Neuronal stem cell (in vitro differentiated cells): Measurements from ENCODE around the gene CCDC91.

Experiments
- DNase-seq: peaks from one replicate; pipeline ENCODE4 v3.0.0-alpha.2; 2013; ENCODE audit warnings: low spot score
- H2AFZ ChIP-seq: one replicate; pipeline ENCODE4 v1.6.1; 2013; ENCODE audit warnings: mild to moderate bottlenecking, low read length, inconsistent platforms
- H2AK5ac ChIP-seq: 2 replicates; pipeline ENCODE4 v1.6.1; 2013; ENCODE audit warnings: low read depth, mild to moderate bottlenecking, inconsistent platforms, low read length, moderate library complexity, mixed read lengths
- H2BK120ac ChIP-seq: 2 replicates; pipeline ENCODE4 v1.6.1; 2013; ENCODE audit warnings: low read depth, mild to moderate bottlenecking, inconsistent platforms, low read length, moderate library complexity, mixed read lengths
- H2BK12ac ChIP-seq: one replicate; pipeline ENCODE4 v1.6.1; 2013; ENCODE audit warnings: low read length, inconsistent platforms
- H2BK15ac ChIP-seq: 2 replicates; pipeline ENCODE4 v1.6.1; 2013; ENCODE audit warnings: mild to moderate bottlenecking, low read length, inconsistent platforms, mixed read lengths
- H2BK5ac ChIP-seq: one replicate; pipeline ENCODE4 v1.6.1; 2013; ENCODE audit warnings: inconsistent platforms, mild to moderate bottlenecking, low read length, moderate library complexity
- H3K14ac ChIP-seq: one replicate; pipeline ENCODE4 v1.6.1; 2013; ENCODE audit warnings: low read length, inconsistent platforms
- H3K18ac ChIP-seq: 2 replicates; pipeline ENCODE4 v1.6.1; 2013; ENCODE audit warnings: low read length, inconsistent platforms
- H3K23ac ChIP-seq: 2 replicates; pipeline ENCODE4 v1.6.1; 2013; ENCODE audit warnings: low read depth, mild to moderate bottlenecking, mixed read lengths, low read length, inconsistent platforms; ENCODE audit not compliant: poor library complexity
- H3K27ac ChIP-seq: replicated peaks from 3 replicates; pipeline ENCODE4 v1.5.1; 2013; ENCODE audit warnings: low read length, inconsistent platforms
- H3K27me3 ChIP-seq, 3 experiments: 2 replicates each; pipeline ENCODE4 v1.6.1; 2013; ENCODE audit warnings: low read length in 3 of 3, mild to moderate bottlenecking in 2 of 3, inconsistent platforms in 1 of 3, low read depth in 1 of 3, mixed read lengths in 1 of 3, moderate library complexity in 1 of 3; ENCODE audit not compliant: control insufficient read depth in 3 of 3, insufficient read depth in 3 of 3
- H3K36me3 ChIP-seq, 2 donors: replicated peaks in 1 of 2; 2 replicates each; pipeline ENCODE4 v1.6.1; 2013; ENCODE audit warnings: low read length in 2 of 2; ENCODE audit not compliant: control insufficient read depth in 2 of 2, insufficient read depth in 2 of 2
- H3K4ac ChIP-seq: 2 replicates; pipeline ENCODE4 v1.6.1; 2013; ENCODE audit warnings: inconsistent platforms, mild to moderate bottlenecking, low read length, moderate library complexity
- H3K4me1 ChIP-seq, 2 donors: 1 replicate in 1 of 2; 2 replicates in 1 of 2; pipeline ENCODE4 v1.6.1; 2013; ENCODE audit warnings: low read length in 2 of 2, low read depth in 1 of 2; ENCODE audit not compliant: control insufficient read depth in 2 of 2, insufficient read depth in 1 of 2
- H3K4me2 ChIP-seq: one replicate; pipeline ENCODE4 v1.6.1; 2013; ENCODE audit warnings: mild to moderate bottlenecking, low read length, inconsistent platforms; ENCODE audit not compliant: insufficient read depth, poor library complexity, severe bottlenecking
- H3K4me3 ChIP-seq, 2 donors: 2 replicates each; pipeline ENCODE4 v1.5.1; 2013; ENCODE audit warnings: low read length in 2 of 2, mild to moderate bottlenecking in 2 of 2, inconsistent platforms in 1 of 2, moderate library complexity in 1 of 2
- H3K79me1 ChIP-seq: one replicate; pipeline ENCODE4 v1.6.1; 2013; ENCODE audit warnings: low read depth, mild to moderate bottlenecking, inconsistent platforms, low read length, moderate library complexity
- H3K9ac ChIP-seq: one replicate; pipeline ENCODE4 v1.6.1; 2013; ENCODE audit warnings: mild to moderate bottlenecking, low read depth, low read length, inconsistent platforms; ENCODE audit not compliant: poor library complexity
- H3K9me3 ChIP-seq, 2 donors: replicated peaks in 1 of 2; 2 replicates each; pipeline versions ENCODE3 to v1.6.1; 2013; ENCODE audit warnings: low read length in 2 of 2, mild to moderate bottlenecking in 2 of 2, inconsistent platforms in 1 of 2, low read depth in 1 of 2, mixed read lengths in 1 of 2, moderate library complexity in 1 of 2; ENCODE audit not compliant: control insufficient read depth in 2 of 2, insufficient read depth in 1 of 2
- H4K8ac ChIP-seq: one replicate; pipeline ENCODE4 v1.6.1; 2013; ENCODE audit warnings: low read depth, mild to moderate bottlenecking, inconsistent platforms, low read length, moderate library complexity
- H4K91ac ChIP-seq: one replicate; pipeline ENCODE4 v1.6.1; 2013; ENCODE audit warnings: low read length, low read depth, mild to moderate bottlenecking, inconsistent platforms; ENCODE audit not compliant: poor library complexity
- WGBS, 2 donors: extraction: QIAGEN DNeasy Blood & Tissue Kit; methylation state at CpG; one replicate each; pipeline ENCODE4 v1.1.7; 2013; ENCODE audit warnings: missing lambda C conversion rate in 2 of 2, mixed read lengths in 1 of 2; ENCODE audit not compliant: insufficient read length in 2 of 2, insufficient replicate concordance in 1 of 2; ENCODE audit errors: extremely low coverage in 2 of 2; 5-methylcytosine and 5-hydroxymethylcytosine counted together

Gene CCDC91

GRCh38 chr12:28313631-28314030 is 123.4 kb downstream of the CCDC91 start:
- DNase-seq = no peak
- H3K79me1 ChIP-seq = no peaks in the 10 kb centered on the region

GRCh38 chr12:28316049-28316448 is 125.8 kb downstream of the CCDC91 start:
- peaks cover 0 to 12% of the 10 kb centered on the region in 2 donors for H3K9me3 ChIP-seq
- no peak overlapping the region for H3K23ac ChIP-seq

More at GRCh38 chr12:28313631-28314030, 123.4 kb downstream of the CCDC91 start:
- H3K23ac ChIP-seq = no peak overlapping the region
- no peak overlapping the region for H3K4me3 ChIP-seq
- H3K27me3 ChIP-seq = no peaks in the 10 kb centered on the region
- H3K4ac ChIP-seq = no peak overlapping the region
- no peak overlapping the region for H3K14ac ChIP-seq
- no peak overlapping the region for H2BK15ac ChIP-seq
- no CpG with 5 or more reads among the region's 1 CpG for WGBS, 2 donors
- H3K9ac ChIP-seq = no peak overlapping the region
- no peak overlapping the region for H3K18ac ChIP-seq
- peaks cover 0 to 3% of the 10 kb centered on the region in 2 donors for H3K36me3 ChIP-seq
- H3K27ac ChIP-seq = no peak overlapping the region
- no peak overlapping the region for H3K4me2 ChIP-seq
- H3K4me1 ChIP-seq = peaks cover 0 to 7% of the 10 kb centered on the region in 2 donors
- peaks cover 0 to 12% of the 10 kb centered on the region in 2 donors for H3K9me3 ChIP-seq
- no peak overlapping the region for H2BK5ac ChIP-seq
- no peak overlapping the region for H4K8ac ChIP-seq
- no peak overlapping the region for H2AFZ ChIP-seq
- no peak overlapping the region for H4K91ac ChIP-seq
- H2AK5ac ChIP-seq = no peak overlapping the region
- H2BK12ac ChIP-seq = no peak overlapping the region
- H2BK120ac ChIP-seq = no peak overlapping the region

GRCh38 chr12:28318273-28318672 is 128.0 kb downstream of the CCDC91 start:
- Histone ChIP-seq H2BK120ac (no peak overlapping the region), H2AK5ac (no peak overlapping the region), H3K4me2 (no peak overlapping the region), H3K36me3 (peaks cover 0 to 3% of the 10 kb centered on the region in 2 donors), H4K8ac (no peak overlapping the region), H3K4ac (no peak overlapping the region), H4K91ac (no peak overlapping the region), H3K27me3 (no peaks in the 10 kb centered on the region), H3K4me1 (peaks cover 0 to 3% of the 10 kb centered on the region in 2 donors), H3K27ac (no peak overlapping the region), H2BK5ac (no peak overlapping the region), H3K9me3 (peaks cover 0 to 2% of the 10 kb centered on the region in 2 donors), H3K4me3 (no peak overlapping the region), H3K18ac (no peak overlapping the region), H3K9ac (no peak overlapping the region), H2AFZ (no peak overlapping the region), H2BK12ac (no peak overlapping the region), H3K79me1 (no peaks in the 10 kb centered on the region), H3K14ac (no peak overlapping the region), H3K23ac (no peak overlapping the region), H2BK15ac (no peak overlapping the region)
- no peak for DNase-seq
- no CpG with 5 or more reads among the region's 3 CpGs for WGBS, 2 donors

More at GRCh38 chr12:28316049-28316448, 125.8 kb downstream of the CCDC91 start:
- Histone ChIP-seq H2BK120ac (no peak overlapping the region), H2AK5ac (no peak overlapping the region), H2BK5ac (no peak overlapping the region), H3K4ac (no peak overlapping the region), H3K14ac (no peak overlapping the region), H4K8ac (no peak overlapping the region), H3K36me3 (peaks cover 0 to 3% of the 10 kb centered on the region in 2 donors), H3K27ac (no peak overlapping the region), H2BK15ac (no peak overlapping the region), H3K9ac (no peak overlapping the region), H2AFZ (no peak overlapping the region), H3K79me1 (no peaks in the 10 kb centered on the region), H3K18ac (no peak overlapping the region), H3K4me2 (no peak overlapping the region), H3K4me3 (no peak overlapping the region), H2BK12ac (no peak overlapping the region), H4K91ac (no peak overlapping the region), H3K4me1 (peaks cover 0 to 6% of the 10 kb centered on the region in 2 donors), H3K27me3 (no peaks in the 10 kb centered on the region)
- no peak for DNase-seq

GRCh38 chr12:28320353-28320752 is 130.1 kb downstream of the CCDC91 start:
- Histone ChIP-seq H2BK5ac (no peak overlapping the region), H2BK15ac (no peak overlapping the region), H3K4me2 (no peak overlapping the region), H3K9ac (no peak overlapping the region), H3K9me3 (peaks cover 0 to 2% of the 10 kb centered on the region in 2 donors), H3K23ac (no peak overlapping the region), H3K27me3 (no peaks in the 10 kb centered on the region), H3K36me3 (peaks cover 0 to 3% of the 10 kb centered on the region in 2 donors), H4K91ac (no peak overlapping the region), H3K4ac (no peak overlapping the region), H2BK12ac (no peak overlapping the region), H3K14ac (no peak overlapping the region), H4K8ac (no peak overlapping the region), H3K4me3 (no peak overlapping the region), H2BK120ac (no peak overlapping the region), H2AK5ac (no peak overlapping the region), H3K4me1 (no peaks in the 10 kb centered on the region), H3K27ac (no peak overlapping the region), H3K79me1 (no peaks in the 10 kb centered on the region), H3K18ac (no peak overlapping the region), H2AFZ (no peak overlapping the region)
- no peak for DNase-seq
- no CpG with 5 or more reads among the region's 1 CpG for WGBS, 2 donors
